RCC 7860 (cell line): ENCODE measurements around the gene UXS1.
"Not testable (repeated sequence)": the region's sequence is repeated elsewhere in the genome, so short reads cannot be mapped to it uniquely, and the experiment has no call there.

ENCODE experiments used
- DNase-seq: peaks from one replicate; pipeline ENCODE4 v3.0.0-alpha.2; 2015; ENCODE audit warnings: low spot score
- FAIRE-seq: peaks from 2 replicates; lab custom pipeline; 2012; peaks lifted over from hg19 to GRCh38; lab: Jason Lieb, UNC

UXS1 gene

DNA sequence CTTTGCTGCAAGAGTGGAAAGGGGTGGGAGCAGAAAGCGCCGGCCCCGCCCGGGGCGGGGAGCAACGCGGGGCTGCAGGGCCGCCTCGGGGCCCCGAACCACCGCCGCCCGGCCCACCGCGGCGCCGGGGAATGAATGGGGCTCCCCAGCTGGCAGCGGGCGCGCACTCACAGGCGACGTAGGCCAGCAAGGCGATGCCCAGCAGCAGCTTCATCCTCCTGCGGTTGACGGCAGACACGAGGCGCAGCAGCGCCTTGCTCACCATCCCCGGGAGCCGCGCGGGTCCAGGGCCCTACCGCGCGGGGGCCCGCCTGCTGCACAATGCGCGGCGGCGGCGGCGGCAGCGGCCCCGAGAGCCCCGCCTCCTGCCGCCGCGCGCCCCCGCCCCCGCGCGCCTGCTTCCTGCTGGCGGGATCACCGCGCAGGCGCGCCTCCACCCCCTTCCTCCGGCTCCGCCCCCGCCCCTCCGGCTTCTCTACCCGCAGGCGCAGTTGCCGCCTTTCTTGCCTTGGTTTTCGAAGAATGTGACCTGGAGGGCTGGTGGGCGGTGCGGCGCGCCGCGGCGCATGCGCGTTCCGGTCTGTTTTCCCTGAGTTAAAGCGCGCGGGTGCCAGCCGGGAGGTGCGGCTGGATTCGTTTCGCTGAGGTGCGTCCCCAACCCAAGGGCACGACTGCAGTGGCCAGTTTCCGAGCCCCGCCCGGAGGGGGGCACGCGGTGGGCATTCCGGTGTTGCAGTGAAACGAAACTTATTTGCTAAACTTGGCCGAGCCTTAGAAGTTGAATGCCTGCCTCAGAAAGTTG is at the start of gene UXS1:
Gene UXS1 (minus strand): TSS at position 325 of the 802 bp plus-strand sequence. CDS start 60 bp downstream, at position 265.
- DNase-seq = peak; percentile 93
- FAIRE-seq = peak; percentile 10

DNA sequence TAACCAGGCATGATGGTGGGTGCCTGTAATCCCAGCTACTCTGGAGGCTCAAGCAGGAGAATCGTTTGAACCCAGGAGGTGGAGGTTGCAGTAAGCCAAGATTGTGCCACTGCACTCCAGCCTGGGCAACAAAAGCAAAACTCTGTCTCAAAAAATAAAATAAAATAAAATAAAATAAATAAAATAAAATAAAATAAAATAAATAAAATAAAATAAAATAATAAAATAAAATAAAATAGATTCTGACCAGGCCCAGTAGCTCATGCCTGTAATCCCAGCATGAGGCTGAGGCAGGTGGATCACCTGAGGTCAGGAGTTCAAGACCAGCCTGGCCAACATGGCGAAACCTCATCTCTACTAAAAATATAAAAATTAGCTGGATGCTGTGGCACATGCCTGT is 45.4 kb upstream of the UXS1 start:
- FAIRE-seq, DNase-seq: not testable (repeated sequence)

- not testable (repeated sequence) for DNase-seq, FAIRE-seq
These were observed 41.3 kb upstream of the UXS1 start for GRCh38 chr2:106235392-106235791.

DNA sequence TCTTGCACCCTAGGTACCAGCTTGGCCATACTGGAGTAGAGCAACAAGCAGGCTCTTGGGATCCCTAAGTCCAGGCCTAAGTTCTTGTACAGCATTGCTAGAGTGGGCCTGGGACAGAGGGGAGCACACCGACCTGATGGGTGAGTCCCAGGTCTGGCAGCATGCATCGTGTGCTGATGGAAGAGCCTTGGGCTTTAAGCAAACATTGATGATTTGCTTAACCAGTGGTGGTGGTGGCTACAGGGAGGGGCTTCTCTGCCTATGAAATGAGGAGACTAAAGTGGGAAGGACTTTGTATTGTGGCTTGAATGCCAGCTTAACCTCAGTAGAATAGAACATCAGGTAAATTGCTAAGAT is 39.2 kb upstream of the UXS1 start:
- no peak for FAIRE-seq
- no peak for DNase-seq

DNA sequence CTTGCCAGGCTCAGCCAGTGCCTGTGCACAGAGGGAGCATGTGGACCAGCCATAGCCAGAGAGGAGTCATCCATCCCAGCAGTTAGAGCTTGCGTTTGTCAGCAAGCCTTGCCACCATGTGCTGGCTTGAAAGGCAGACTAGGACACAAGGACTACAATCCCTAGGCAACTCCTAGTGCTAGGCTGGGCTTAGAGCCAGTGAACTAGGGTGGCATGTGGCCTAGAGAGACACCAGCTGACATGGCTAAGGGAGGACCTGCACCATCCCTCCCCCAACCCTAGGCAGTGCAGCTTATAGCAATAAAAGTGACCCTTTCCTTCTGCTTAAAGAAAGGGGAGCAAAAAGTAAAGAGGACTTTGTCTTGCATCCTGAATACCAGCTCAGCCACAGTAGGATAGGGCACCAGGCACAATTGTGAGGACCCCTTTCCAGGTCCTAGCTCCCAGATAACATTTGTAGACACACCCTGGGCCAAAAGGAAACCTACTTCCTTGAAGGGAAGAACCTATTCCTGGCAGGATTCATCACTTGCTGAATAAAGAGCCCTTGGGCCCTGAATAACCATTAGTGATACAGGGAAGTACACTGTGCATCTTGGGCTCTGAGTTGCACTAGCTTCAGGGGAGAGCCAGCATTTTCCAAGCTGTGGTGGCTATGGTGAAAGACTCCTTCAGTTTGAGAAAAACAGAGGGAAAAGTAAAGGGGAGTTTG is 38.7 kb upstream of the UXS1 start:
- FAIRE-seq = no peak

GRCh38 chr2:106223347-106223746 is 29.2 kb upstream of the UXS1 start:
- FAIRE-seq (no peak), DNase-seq (no peak)

More for the DNA sequence above, 38.7 kb upstream of the UXS1 start:
- DNase-seq = no peak

DNA sequence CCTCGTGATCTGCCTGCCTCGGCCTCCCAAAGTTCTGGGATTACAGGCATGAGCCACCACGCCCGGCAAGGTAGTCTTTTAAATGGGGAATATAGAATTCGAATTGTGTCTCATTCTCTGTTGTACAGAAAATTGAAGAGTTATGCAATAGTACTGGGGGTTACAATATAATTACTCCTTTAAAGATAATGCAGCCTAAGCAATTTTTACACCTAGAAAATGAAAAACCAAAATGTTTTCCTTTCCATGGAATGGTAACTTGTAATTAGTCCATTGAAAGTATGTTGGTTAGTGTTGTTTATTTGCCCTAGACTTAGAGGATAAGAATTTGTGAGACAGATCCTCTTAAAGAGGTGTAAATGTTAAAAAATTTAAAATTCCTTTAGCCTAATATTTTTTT is 28.0 kb upstream of the UXS1 start:
- not testable (repeated sequence) for FAIRE-seq, DNase-seq

GRCh38 chr2:106219813-106220212 is 25.7 kb upstream of the UXS1 start:
- DNase-seq (no peak), FAIRE-seq (no peak)

GRCh38 chr2:106219157-106219556 is 25.1 kb upstream of the UXS1 start:
- FAIRE-seq, DNase-seq: not testable (repeated sequence)

DNA sequence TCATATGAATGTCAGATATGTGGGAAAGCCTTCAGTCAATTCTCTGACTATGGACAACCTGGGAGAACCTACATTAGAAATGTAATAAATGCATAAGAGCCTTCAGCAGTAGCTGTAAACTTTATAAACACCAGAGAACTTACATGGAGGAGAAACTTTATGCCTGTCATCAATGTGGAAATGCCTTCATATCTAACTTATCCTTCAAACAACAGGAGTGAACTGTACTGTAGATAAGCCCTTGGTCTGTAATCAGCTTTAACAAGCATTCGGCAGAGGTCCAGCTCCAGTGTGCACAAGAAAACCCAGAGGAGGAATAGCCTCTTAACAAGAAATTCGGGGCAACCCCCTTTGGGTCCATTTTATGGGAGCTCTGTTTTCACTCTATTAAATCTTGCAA is 14.8 kb upstream of the UXS1 start:
- no peak for FAIRE-seq
- no peak for DNase-seq

- no peak for FAIRE-seq
- DNase-seq = no peak
These were observed 14.3 kb upstream of the UXS1 start for GRCh38 chr2:106208399-106208798.

DNA sequence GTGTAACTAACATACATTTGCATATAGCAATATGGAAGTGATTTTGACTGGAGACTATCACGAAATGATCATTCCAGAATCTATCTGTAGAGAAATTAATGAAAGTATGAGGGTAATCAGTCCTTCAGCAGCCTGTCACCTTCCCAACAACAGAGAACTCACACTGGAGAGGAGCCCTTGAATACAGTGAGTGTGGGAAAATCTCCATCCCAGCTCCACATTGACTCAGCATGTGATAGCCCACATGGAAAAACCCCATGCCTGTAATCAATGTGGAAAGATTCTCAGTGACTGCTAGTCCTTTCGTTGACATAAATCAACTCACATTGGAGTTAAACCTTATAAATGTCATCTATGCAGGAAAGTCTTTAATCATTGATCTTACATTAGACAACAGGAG is 13.1 kb upstream of the UXS1 start:
- FAIRE-seq (no peak), DNase-seq (no peak)

DNA sequence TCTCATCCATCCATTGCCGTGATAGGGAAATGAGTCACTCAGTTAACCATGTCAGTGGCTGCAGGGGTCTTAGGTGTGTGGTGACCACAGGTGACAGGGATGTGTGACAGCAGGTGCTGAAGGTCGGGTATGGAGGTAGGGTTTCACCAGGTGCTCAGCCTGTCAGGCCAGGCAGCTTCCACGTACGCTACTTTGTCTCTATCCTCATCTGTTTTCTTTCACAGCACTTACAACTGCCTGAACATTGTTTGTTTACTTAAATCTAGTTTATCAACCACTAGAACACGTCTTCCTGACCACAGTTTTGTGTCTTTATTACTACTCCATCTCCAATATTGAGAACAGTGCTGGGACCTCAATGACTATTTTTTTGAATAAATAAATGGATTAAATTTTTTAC is 11.4 kb upstream of the UXS1 start:
- no peak for DNase-seq

GRCh38 chr2:106204551-106204950 is 10.4 kb upstream of the UXS1 start:
- not testable (repeated sequence) for DNase-seq
- peak; percentile 69 for FAIRE-seq

More for the DNA sequence above, 11.4 kb upstream of the UXS1 start:
- no peak for FAIRE-seq

DNA sequence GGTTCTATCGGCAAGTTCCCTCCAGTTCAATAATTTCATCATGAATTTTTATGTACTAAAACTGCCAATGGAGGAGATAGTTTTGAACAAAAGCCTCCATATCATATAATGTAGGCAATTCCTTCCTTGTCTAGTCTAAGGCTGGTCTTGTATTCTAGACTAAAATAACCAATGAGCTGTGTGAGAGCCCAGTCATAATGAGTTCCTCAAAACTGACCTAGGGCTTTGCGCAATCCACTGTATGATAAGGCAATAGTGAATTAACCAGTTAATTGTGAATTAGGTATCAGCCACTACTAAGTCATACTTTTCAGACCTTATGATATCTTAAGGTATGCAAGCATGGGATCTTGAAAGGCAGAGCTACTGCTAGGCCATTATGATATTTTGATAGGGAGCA is 7.6 kb upstream of the UXS1 start:
- no peak for FAIRE-seq
- no peak for DNase-seq

DNA sequence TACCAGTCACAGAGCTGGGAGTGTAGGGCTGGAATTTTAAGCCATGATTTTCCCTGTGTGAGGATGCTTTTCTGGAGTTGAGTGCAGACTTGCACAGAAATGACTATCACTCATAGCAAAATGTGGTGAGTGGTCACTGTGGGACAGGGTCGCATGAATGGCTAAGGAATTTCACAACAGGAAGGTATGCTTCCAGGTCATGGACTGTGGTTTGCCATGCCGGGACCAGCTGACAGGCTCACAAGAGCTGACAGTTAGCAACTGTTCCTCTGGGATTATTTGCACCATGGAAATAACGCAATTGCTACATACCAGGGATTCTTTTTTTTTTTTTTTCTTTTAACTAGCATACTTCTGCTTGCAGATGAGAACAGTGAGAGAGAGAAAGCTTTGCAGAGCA is 3.8 kb upstream of the UXS1 start:
- DNase-seq (peak; percentile 87), FAIRE-seq (peak; percentile 89)

- DNase-seq (no peak), FAIRE-seq (no peak)
These were observed 1.9 kb upstream of the UXS1 start for GRCh38 chr2:106195981-106196380.

GRCh38 chr2:106195456-106195855 is 1.4 kb upstream of the UXS1 start:
- DNase-seq (no peak), FAIRE-seq (no peak)

GRCh38 chr2:106193690-106193976 is 468 bp downstream of the UXS1 start:
- FAIRE-seq = no peak

GRCh38 chr2:106192752-106193689 is 1.1 kb downstream of the UXS1 start:
- peak; percentile 73 for DNase-seq
- FAIRE-seq = peak; percentile 69

More at GRCh38 chr2:106193690-106193976, 468 bp downstream of the UXS1 start:
- DNase-seq = no peak

DNA sequence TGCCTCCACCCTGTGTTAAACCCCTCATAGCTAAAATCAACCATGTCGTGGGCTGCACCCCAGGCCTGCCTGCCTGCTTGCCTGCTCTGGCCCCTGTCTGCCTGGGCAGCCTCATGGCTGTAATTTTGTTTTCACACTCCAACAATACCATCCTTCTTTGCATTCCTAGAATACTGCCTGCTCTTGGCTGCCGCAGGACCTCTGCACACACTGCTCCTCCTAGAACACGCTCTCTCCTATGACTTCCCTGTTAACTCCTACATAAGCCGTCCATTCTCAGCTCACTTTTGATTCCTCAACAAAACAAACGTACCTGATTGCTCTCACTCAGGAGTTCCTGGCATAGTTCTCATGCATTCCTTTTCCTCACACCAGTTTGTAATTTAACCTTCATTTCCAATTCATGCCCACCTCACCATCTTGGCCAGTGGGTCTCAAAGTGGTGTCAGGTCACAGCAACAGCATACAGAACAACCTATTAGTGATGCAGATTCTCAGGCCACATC is 2.5 kb downstream of the UXS1 start:
- no peak for FAIRE-seq
- DNase-seq = no peak
